ENCODE results near the gene AGTRAP. TPM values are rescaled to one million over a fixed set of nuclear protein-coding genes. Genes with fewer than 3 reads are reported as not detected.
A peak's percentile ranks its signal among the peaks of the same experiment; 100 is the strongest.

AGTRAP gene
- total RNA-seq, 1 experiment from 2014 or later, result 77.7 TPM

DNA sequence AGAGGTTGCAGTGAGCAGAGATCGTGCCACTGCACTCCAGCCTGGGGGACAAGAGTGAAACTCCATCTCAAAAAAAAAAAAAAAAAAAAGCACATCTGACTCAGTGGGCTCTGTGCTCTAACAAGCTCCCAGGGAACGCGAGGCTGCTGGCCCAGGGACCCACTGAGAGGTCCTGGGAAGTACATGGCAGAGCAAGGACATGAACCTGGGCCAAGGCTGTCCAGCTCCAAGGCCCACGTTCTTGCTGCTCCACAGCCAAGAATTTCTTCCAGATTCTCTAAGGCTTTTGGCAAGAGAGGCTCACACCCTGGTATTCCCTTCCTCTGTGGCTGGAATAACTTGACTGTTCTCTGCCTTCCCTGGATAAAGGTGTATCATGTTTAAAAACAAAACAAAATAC lies 15.4 kb upstream of the AGTRAP start:
- Histone ChIP-seq H3F3A (ENCODE audit: insufficient read depth, low read depth) (no peaks in the 10 kb centered on the region), H3K79me2 (ENCODE audit: low read depth) (no peaks in the 10 kb centered on the region)
- DNase-seq, result no peak

DNA sequence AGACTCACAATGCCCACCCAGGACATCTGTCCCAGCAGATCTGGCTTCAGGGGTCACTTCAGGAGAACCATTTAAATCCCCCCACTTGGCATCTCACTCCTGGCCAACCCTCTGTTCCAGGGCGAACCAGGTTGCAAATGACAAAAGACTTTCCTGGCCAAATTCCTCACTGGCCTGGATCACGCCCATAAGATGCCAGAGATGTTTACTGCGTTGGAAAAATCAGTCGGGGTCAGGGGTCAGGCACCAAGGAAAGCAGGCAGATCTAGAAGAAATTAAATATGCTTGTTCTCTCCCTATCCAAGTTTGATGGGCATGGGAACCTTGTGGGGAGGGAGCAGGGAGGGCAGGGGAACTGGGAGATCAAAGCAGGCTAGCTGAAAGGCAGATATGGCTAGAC lies 14.6 kb upstream of the AGTRAP start:
- TF ChIP-seq, protein P1, sequence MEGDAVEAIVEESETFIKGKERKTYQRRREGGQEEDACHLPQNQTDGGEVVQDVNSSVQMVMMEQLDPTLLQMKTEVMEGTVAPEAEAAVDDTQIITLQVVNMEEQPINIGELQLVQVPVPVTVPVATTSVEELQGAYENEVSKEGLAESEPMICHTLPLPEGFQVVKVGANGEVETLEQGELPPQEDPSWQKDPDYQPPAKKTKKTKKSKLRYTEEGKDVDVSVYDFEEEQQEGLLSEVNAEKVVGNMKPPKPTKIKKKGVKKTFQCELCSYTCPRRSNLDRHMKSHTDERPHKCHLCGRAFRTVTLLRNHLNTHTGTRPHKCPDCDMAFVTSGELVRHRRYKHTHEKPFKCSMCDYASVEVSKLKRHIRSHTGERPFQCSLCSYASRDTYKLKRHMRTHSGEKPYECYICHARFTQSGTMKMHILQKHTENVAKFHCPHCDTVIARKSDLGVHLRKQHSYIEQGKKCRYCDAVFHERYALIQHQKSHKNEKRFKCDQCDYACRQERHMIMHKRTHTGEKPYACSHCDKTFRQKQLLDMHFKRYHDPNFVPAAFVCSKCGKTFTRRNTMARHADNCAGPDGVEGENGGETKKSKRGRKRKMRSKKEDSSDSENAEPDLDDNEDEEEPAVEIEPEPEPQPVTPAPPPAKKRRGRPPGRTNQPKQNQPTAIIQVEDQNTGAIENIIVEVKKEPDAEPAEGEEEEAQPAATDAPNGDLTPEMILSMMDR (conservative IDR thresholded peaks at IDR 0.05), result no peak
- no peak for TF ChIP-seq EZH2 (IDR thresholded peaks at IDR 0.05; ENCODE audit: low read depth)
- intact Hi-C loops (cut with micrococcal nuclease; ENCODE audit: unreplicated experiment), result no loop called here
- peak in 1 of 2 experiments; percentile 42 for DNase-seq
- Histone ChIP-seq H3K4me3 (no peak overlapping the region), H3K9me2 (ENCODE audit: insufficient read depth) (no peaks in the 10 kb centered on the region), H3K9me3 (ENCODE audit: insufficient read depth, low read depth) (no peaks in the 10 kb centered on the region), H4K20me1 (ENCODE audit: insufficient read depth) (no peaks in the 10 kb centered on the region), H3K36me3 (ENCODE audit: low read depth) (no peaks in the 10 kb centered on the region), H3K4me1 (replicated peaks; ENCODE audit: insufficient read depth) (no peaks in the 10 kb centered on the region), H3K27ac (no peak overlapping the region), H2AFZ (no peak overlapping the region), H3K4me2 (no peak overlapping the region), H3F3A (ENCODE audit: insufficient read depth, low read depth) (no peaks in the 10 kb centered on the region), H3K27me3 (ENCODE audit: insufficient read depth, low read depth) (no peaks in the 10 kb centered on the region), H3K79me2 (ENCODE audit: low read depth) (no peaks in the 10 kb centered on the region)
- ChIA-PET CTCF (no interaction called here), POLR2A (ENCODE audit: unreplicated experiment) (no interaction called here)
- no TSS peak for BruUV-seq (replicated peaks)

More for the DNA sequence above, 15.4 kb upstream of the AGTRAP start:
- Histone ChIP-seq H3K4me1 (replicated peaks; ENCODE audit: insufficient read depth) (no peaks in the 10 kb centered on the region), H3K9me2 (ENCODE audit: insufficient read depth) (no peaks in the 10 kb centered on the region), H4K20me1 (ENCODE audit: insufficient read depth) (no peaks in the 10 kb centered on the region), H3K36me3 (ENCODE audit: low read depth) (no peaks in the 10 kb centered on the region), H3K9me3 (ENCODE audit: insufficient read depth, low read depth) (no peaks in the 10 kb centered on the region), H2AFZ (no peak overlapping the region), H3K27ac (no peak overlapping the region), H3K27me3 (ENCODE audit: insufficient read depth, low read depth) (peaks cover 6% of the 10 kb centered on the region; the same call in 1 of the 2 replicates), H3K4me3 (no peak overlapping the region), H3K4me2 (no peak overlapping the region)
- POLR2A ChIA-PET (ENCODE audit: unreplicated experiment), result no interaction called here
- TF ChIP-seq, protein P1 (conservative IDR thresholded peaks at IDR 0.05), result no peak
- no peak for TF ChIP-seq EZH2 (IDR thresholded peaks at IDR 0.05; ENCODE audit: low read depth)
- BruUV-seq (replicated peaks), result no TSS peak
- CTCF ChIA-PET, result interaction anchor here (0.7 kb wide), 1 partner anchor 174 kb away, joined by 3 read pairs; no protein-coding TSS in a partner anchor
- intact Hi-C loops (cut with micrococcal nuclease; ENCODE audit: unreplicated experiment), result no loop called here

DNA sequence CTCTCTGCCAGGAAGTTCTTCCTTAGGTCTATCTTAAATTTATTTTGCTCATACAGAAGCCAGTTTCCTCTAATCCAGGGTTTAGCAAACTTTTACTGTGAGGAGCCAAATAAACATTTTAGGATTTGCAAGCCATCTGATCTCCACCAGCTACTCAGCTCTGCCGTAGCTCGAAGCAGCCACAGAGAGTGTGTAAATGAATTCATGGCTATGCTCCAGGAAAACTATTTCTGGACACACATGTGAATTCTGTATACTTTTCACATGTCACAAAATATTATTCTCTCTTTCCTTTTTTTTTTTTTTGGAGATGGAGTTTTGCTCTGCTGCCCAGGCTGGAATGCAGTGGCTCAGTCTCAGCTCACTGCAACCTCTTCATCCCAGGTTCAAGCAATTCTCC lies 13.4 kb upstream of the AGTRAP start:
- Histone ChIP-seq H3K4me1 (replicated peaks; ENCODE audit: insufficient read depth) (no peaks in the 10 kb centered on the region), H3K79me2 (ENCODE audit: low read depth) (no peaks in the 10 kb centered on the region), H3K9me3 (ENCODE audit: insufficient read depth, low read depth) (no peaks in the 10 kb centered on the region), H3K9me2 (ENCODE audit: insufficient read depth) (no peaks in the 10 kb centered on the region), H3K4me2 (no peak overlapping the region), H3K27me3 (ENCODE audit: insufficient read depth, low read depth) (no peaks in the 10 kb centered on the region), H3K27ac (no peak overlapping the region), H2AFZ (no peak overlapping the region), H3K4me3 (no peak overlapping the region), H3F3A (ENCODE audit: insufficient read depth, low read depth) (no peaks in the 10 kb centered on the region), H3K36me3 (ENCODE audit: low read depth) (no peaks in the 10 kb centered on the region), H4K20me1 (ENCODE audit: insufficient read depth) (no peaks in the 10 kb centered on the region)
- POLR2A ChIA-PET (ENCODE audit: unreplicated experiment), result no interaction called here
- BruUV-seq (replicated peaks), result no TSS peak
- CTCF ChIA-PET, result interaction anchor here (0.7 kb wide), 1 partner anchor 685 kb away, joined by 5 read pairs; no protein-coding TSS in a partner anchor
- intact Hi-C loops (cut with micrococcal nuclease; ENCODE audit: unreplicated experiment), result no loop called here
- TF ChIP-seq, protein P1 (conservative IDR thresholded peaks at IDR 0.05), result no peak
- TF ChIP-seq EZH2 (IDR thresholded peaks at IDR 0.05; ENCODE audit: low read depth), result no peak
- DNase-seq, result no peak

Data from PC-9 (cell line).